T-helper 2 cell (primary cell): ENCODE measurements around the gene IL1RAPL1.
"Not testable (repeated sequence)": the region's sequence is repeated elsewhere in the genome, so short reads cannot be mapped to it uniquely, and the experiment has no call there.

Experiments used
- DNase-seq, 5 experiments: peaks; one replicate each; pipeline versions ENCODE4 v3.0.0 to v3.0.0-alpha.2; 2012 to 2022

Gene IL1RAPL1

DNA sequence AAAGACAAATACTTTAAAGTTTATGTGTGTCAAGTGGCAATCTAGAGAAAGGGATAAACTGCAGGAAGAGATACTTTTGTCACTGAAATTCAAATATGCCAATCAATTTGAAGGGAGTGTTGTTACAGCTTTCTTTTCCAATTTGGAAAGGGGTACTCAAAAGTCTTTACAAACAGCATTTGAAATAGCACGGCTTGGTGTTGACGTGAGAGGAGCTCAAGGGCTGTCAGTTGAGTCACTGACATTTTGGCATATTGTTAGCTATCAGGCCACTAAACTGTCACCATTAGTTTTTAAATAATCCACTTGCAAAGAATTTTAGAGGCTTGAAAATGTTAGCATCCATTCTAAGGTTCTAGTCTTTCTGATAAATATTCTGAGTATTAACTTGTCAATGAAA is 698.4 kb downstream of the IL1RAPL1 start:
- DNase-seq, result no peak

DNA sequence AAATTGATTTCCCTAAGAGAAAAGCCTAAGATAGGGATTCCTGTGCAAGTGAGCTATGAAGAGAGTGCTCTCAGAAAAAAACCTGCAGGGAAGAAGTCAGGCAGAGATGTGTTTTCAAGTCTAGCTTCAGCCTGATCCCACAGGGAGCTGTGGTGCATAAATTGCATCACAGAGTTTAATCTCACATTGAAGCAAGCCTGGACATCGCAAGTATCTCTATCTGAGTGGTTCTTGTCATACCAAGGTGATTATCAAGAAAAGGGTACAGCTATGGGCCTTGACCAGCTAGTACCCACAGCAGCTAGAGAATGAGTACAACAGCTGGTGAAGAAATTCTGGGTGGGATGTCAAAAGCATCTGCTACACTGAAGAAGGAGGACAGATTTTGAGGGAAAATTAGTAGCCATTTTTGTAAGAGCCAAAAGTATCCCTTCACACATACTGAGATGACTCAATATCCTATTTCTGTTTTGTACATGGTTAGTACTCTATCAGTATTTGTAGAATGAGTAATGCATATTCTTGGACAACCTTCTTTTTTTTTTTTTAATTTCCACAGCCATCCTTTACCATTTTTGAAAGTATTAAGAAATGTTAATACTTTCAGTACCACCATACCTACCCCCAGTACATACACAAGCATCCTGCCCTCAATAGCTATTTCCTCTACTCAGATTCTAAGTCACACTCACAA is 708.9 kb downstream of the IL1RAPL1 start:
- DNase-seq, result no peak

DNA sequence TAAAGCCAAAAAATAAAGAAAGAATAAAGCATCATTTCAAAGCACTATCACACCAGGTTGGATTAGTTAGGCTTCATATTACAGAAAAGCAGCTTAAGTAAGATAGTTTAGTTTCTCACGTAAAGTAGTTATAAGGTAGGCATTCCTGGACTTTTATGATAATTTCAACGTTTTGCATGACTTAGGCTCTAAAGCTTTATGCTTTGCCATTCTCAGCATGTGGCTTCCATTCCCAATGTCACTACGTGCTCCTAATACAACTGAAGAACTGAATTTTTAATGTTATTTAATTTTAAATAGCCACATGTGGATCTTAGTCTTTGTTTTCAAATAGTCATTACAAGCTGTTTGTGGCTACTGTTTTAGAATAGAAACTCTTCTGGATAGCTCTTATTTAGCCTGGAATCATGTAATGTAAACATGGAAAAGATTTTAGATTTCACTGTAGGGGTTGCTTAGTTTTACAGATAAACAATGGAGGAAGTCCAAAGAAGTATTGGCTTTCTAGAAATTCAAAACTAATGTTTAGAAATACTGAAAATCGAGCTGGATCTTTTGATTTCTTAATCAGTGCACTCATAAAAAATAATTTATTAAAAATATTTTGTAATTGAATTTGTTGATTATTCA is 710.0 kb downstream of the IL1RAPL1 start:
- no peak for DNase-seq

DNA sequence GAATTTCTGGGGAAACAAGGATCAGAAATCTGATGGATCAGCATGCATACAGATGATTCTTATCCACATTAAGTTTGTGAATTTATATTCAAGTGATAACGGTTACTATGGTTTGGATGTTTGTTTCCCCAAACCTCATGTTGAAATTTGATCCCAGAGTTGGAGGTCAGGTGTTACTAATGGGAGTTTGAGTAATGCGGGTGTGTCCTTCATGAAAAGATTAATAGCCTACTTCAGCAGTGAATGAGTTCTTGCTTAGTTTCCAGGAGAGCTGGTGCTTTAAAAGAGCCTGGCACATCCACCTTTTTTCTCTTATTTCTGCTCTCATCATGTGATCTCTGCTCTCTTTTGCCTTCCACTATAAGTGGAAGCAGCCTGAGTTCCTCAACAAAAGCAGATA is 712.4 kb downstream of the IL1RAPL1 start:
- DNase-seq, result no peak

DNA sequence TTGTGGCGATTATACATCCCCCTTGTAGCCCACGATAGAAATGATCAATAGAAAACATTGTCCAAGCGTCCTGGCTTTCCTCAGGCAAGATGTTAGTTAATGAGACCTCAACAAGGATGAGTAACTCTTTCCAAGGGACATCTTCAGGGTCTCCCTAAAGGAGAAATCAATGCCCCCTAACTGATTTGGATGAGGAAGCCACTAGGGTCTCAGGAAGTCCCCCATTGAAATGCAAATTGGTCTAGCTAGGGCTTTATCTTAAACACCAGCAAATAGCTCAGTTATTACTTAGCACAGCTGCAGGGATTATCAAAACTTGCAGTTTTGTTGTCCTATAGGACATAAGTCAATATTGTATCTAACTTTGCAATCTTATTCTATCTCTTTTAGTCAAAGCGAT is 721.5 kb downstream of the IL1RAPL1 start:
- no peak for DNase-seq

DNA sequence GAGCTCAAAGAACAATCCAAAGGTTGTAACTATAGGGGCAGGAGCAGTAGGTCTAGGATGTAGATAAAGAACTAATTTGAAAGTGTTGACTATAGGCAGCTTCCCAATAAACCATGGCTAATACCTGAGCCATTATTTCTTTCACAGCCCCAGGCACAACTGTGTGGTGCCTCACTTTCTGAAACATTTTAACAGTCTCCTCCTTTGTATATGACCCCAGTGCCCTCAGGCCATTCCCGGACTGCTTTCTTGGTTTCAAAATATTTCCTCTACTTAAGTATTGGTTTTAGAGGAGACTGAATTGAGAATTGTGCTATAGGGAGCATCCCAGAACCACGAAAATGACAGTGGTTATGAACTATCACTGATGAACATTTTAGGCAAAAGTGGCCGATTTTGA is 728.7 kb downstream of the IL1RAPL1 start:
- no peak for DNase-seq

DNA sequence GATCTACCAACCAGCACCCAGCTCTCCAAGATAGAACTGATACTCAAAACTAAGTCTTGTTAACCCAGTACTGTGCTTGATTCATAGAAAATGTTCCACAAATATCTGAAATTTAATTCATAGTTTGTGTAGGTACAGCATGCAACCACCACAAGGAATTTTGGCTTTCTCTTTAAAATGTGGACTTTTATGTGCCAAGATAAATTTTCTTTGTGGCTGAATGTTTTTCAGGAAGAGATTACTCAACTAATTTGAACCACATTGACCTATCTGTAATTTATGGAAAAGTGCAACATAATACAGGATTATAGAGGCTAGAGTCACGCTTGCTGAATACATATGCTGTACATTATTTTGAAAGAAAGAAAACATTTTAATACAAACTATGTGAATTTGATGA is 730.8 kb downstream of the IL1RAPL1 start:
- DNase-seq, result no peak

DNA sequence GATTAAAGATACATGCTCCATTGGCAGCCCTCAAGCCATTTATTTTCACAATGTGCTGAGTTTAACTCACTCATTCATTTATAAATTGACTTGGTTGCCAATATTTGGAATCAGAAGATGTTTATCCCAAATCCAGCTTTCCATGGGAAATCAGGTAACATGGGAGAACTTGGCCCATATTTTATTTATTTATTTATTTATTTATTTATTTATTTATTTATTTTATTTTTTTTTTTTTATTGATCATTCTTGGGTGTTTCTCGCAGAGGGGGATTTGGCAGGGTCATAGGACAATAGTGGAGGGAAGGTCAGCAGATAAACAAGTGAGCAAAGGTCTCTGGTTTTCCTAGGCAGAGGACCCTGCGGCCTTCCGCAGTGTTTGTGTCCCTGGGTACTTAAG is 745.2 kb downstream of the IL1RAPL1 start:
- DNase-seq, result not testable (repeated sequence)

DNA sequence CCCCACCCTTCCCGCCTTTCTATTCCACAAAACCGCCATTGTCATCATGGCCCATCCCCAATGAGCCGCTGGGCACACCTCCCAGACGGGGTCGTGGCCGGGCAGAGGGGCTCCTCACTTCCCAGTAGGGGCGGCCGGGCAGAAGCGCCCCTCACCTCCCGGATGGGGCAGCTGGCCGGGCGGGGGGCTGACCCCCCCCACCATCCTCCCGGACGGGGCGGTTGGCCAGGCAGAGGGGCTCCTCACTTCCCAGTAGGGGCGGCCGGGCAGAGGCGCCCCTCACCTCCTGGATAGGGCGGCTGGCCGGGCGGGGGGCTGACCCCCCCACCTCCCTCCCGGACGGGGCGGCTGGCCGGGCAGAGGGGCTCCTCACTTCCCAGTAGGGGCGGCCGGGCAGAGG is 745.8 kb downstream of the IL1RAPL1 start:
- DNase-seq, result not testable (repeated sequence)

DNA sequence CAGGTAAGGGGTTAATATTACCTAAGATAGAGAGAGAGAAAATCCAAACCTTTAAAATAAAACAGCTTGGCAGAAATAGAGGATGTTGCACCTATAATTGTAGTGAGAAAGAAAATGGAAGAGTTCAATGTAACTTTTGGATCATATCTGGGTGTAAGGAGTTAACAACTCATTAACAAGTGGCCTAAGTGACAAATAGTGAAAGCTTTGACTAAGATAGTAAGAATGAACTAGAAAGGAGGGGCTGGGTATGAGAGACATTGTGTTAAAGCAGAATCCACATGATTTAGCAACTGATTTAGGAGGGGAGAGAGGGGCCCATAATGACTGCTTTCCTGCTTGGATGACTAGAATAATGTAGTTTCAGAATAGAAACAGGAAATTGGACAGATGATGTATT is 761.0 kb downstream of the IL1RAPL1 start:
- no peak for DNase-seq

DNA sequence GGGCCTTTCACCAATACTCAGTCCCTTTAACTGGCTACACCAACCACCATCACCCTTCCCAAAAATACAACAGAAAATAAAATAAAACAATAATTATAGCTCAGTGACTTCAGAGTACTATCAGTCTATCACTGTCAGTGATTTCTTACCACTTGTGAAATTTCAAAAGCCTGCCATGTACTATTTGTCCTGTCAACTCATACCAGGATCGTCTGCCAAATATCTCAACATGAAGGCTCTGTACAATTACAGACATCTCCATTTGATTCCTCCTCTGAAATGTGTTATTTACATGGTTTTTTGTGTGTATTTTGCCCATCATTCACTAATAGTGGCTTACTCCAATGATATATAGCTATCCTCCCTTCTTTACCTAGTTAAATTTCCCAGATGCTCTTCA is 772.0 kb downstream of the IL1RAPL1 start:
- DNase-seq, result no peak

DNA sequence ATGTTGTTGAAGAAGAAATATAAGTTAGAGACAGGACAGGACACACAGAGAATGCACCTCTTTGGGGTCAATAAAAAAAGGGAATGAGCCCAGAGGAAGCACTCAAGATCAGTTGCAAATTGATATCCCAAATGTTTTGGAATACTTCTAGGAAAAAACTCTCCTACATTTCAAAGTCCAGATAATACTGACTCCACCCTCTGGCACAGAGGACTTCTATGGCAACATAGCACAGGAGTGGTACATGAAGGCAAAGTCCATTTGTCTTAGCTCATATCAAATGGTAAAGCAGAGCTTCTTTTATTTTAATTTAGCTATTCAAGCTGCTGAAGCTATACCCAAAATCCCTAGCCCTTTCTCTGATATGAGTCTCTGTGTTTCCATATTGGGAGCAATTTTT is 787.5 kb downstream of the IL1RAPL1 start:
- not testable (repeated sequence) for DNase-seq

DNA sequence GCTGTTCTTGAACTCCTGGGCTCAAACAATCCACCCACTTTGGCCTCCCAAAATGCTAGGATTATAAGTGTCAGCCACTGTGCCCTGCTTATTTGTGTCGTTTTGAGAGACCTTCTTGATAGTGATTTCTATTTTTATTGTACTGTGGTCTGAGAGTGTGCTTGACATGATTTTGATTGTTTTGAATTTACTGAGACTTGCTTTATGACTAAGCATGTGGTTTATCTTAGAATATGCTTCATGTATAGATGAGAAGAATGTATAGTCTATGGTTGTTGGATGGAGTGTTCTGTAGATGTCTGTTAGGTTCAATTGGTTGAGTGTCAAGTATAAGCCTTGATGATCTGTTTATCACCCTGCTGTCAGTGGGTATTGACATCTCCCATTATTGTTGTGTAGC is 789.3 kb downstream of the IL1RAPL1 start:
- peak in 1 of 5 experiments; percentile 11 for DNase-seq

DNA sequence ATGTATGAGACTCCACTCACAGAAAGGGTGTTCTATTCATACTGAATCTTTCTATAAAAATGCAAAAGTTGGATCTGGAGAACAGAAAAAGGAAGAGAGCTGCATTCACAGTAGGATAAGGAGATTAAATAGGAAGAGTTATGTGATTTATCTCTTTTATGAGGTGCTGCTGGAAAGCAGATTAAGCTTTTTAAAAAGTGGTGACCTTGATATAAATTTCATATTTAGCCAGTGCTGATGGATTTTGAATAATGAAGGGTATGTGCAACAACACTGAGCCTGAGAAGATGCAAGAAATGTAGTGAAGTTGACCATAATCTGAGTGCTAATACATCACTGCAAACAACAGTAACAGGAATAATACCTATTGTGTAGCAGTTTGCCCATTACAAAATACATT is 795.6 kb downstream of the IL1RAPL1 start:
- DNase-seq, result no peak

DNA sequence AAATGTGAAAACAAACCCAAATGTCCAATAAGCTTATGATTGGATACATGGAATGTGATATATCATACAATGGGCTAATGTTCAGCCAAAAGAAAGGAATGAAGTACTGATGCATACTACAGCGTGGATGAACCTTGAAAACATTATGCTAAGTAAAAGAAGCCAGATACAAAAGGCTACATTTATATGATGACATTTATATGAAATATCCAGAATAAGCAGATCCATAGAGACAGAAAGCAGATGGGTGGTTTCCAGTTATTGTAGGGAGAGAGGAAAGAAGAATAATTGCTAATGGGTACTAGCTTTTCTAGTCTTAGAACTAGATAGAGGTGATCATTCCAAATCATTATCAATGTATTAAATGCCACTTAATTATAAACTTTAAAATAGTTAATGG is 801.3 kb downstream of the IL1RAPL1 start:
- DNase-seq, result no peak

DNA sequence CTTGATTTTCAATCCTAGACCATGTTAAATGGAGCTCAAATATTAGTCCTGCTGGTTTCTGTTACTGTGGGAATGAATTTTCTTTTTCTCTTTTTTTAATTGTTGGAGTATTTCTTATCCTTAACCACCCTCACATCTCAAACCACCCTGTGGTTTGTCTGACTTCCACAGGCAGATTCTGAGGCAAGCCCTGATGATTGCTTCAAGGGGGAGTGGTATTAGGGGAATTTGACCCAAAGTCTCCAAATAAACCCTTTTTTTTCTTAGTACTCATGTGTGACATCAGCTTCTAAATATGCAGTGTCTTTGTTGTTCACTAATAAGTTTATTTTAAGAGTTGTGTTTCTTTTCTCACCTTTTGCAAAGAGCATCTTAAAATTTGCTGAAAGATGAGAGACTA is 810.3 kb downstream of the IL1RAPL1 start:
- no peak for DNase-seq

DNA sequence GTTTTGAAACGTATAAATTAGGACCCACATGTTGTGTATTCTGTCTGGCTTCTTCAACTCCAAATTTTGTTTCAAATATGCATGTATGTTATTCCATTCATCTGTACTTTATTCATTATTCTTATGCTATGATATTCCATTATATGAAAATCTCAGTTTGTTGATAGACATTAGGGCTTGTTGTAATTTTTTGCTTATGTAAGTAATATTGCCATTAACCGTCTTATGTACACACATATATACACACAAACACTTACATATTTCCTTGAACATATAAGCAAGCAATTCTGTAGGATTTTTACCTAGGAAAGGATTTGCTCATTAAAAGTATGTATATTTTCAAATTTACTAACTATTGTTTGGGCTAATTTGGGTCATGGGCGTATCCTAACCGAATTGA is 820.1 kb downstream of the IL1RAPL1 start:
- DNase-seq, result no peak

DNA sequence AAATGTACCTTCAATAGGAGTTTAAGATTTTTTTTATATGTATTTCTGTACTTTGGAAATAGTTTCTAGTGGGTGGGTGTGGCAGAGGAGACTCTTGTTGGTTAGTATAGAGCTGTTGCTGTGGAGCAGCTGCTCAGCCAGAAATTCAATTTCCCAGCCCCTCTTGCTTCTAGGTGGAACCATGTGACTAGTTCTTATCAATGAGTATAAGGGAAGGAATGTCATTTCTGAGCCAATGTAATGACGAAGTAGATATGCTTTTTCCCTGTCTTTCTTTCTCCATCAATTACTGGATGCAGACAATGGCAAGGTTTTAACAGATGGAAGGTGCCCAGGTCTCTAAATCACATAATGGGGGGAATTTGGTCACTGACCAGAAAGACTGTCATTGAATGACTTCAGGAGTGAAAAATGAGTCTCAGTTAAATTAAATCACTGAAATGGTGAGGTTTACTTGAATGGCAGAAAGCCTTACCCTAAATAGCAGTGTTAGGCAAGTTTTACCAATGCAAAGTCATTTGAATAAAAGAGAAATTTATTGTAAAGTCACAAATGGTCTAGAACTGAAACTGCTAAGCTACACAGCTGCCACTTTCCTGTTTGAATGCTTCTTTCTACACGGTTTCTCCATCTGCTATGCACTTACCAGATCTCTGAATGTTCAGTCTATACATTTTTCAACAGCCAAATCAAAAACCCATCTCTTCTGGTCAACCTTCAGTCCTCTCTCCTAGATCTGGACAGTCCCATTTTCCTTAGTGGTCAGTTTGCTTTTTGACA is 832.7 kb downstream of the IL1RAPL1 start:
- no peak for DNase-seq

DNA sequence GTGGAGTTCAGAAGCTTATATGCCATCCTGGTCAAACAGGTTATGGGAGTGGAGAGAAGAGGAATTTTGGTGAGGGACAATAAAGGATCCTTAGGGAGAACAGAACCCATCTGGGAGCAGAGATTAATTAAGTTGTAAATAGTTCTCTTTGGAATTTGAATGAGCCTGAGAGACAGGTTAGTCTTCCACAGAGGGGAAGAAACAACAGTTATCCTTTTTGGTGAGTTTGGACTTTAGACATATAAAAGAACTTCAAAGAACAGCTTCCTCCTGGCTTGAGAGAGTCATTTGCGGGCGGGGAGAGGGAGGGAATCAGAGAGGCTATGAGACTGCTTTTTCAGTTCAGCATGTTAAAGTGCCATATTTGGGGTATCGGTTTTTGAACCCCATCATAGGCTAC is 834.8 kb downstream of the IL1RAPL1 start:
- no peak for DNase-seq

DNA sequence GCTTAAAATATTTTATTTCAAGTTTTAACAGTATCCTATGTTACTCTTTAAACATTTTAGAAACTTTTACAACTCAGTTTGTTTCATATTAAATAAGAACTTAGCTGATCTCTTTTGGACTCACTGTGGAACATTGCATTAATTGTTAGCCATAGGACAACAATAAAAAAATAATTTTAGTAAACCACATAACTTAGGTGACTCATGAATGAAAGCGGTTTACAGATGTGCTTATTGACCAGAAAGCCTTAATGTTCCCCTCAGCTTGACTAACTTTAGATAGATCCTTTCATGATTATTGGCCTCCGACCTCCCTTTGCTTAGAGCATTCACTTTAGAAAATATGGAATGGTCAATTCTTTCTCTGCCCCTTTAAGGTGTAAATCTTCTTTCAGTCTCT is 844.6 kb downstream of the IL1RAPL1 start:
- DNase-seq, result no peak

DNA sequence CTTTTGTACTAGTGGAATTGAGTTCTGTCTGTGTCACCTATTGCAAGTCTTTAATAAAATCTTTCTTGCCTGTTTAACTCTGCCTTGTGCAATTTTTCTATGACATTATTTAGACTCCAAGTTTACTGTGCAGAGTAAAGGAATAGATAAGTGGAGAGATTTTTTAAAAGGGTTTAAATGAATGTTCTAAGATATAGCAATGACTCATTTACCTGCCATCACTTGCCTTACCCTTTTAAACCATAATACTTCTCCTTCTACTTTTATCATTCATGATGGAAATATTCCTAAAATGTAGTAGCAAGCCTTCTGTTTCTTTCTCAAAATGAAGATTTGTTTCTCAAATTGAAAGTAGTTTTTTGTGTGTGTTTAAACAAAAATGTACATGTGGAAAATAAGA is 845.3 kb downstream of the IL1RAPL1 start:
- no peak for DNase-seq

DNA sequence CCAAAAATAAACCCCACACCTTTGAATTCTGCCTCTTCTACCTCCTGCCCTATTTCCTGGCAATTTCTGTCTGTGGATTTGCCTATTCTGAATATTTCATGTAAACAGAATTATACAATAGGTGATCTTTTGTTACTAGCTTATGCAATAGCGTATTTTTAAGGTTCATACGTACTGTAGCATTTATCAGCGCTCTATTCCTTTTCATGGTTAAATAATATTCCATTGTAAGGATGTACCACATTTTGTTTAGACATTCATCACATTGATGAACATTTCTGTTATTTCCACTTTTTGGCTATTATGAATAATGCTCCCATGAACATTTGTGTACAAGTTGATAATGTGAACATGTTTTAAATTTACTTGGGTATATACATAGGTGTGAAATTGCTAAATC is 847.7 kb downstream of the IL1RAPL1 start:
- no peak for DNase-seq

DNA sequence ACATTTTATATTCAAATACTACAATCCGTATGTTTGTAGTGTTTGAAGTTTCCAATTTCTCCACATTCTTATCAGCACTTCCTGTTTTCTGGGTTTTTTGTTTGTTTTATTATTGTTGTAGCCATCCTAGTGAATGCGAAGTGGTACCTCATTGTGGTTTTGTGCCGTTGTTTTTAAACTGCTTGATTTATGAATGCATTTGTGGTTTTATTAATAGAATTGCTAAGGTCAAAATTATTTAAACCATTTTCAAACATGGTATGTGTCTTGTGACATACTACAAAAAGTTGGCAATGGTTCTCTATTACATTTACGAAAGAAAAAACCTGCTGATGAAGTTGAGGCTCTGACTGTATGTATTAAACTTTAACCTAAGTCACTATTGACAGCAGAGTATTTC is 848.1 kb downstream of the IL1RAPL1 start:
- no peak for DNase-seq

DNA sequence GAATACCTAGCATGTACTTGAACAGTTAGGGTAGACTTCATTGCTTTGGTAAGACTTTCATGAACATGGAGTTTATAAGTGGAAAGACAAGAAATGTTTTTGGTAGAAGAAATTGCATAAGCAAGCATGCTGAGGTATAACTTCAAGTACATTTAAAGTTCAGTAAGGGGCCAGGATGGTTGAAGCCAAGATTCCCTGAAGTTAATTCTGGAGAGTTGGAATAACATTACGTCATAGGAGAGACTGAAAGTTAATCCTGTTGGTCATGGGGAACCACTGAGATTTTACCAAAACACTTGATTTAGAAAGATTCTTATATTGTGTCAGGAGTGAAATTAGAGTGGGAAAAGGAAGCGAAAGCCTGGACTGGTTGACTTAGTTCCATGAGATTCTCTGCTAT is 860.6 kb downstream of the IL1RAPL1 start:
- no peak for DNase-seq
